ENCODE measurements around the gene CELA2A.
"Not testable (repeated sequence)": the region's sequence is repeated elsewhere in the genome, so short reads cannot be mapped to it uniquely, and the experiment has no call there.

CELA2A gene

DNA sequence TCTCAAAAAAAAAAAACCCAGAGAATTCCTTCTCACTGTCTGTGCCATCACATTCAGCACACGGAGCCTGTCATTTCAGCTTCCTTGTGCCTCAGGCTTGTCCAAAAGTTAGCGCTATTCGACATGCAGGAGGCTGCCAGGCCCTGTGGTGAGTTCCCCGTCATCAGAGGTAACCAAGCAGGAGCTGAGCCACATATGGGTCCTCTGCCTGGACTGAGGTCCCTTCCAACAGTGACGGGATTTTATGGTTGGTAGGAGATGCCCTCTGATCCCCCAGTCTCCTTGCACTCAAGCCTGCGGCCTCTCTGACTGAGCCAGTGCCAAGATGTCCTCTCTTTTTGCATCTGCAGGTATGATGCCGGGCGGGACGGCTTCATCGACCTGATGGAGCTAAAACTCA lies 31.0 kb upstream of the CELA2A start:
- no peak for DNase-seq

DNA sequence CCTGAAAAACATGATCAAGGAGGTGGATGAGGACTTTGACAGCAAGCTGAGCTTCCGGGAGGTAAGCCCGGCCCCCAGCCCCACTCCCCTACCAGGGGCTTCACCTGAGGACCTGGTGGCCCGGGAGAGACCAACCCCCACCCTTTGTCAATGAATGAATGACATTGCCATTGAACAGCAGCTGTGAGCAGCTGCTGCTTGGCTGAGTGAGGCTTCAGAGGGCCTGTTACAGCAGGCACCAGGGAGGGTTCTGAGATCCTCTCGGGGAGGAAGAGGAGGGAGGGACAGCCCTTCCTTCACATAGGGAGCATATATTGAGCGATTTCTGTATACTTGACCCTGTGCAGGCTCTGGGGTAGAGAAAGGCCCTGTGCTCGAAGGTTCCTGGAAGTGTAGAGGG lies 30.6 kb upstream of the CELA2A start:
- no peak for DNase-seq

DNA sequence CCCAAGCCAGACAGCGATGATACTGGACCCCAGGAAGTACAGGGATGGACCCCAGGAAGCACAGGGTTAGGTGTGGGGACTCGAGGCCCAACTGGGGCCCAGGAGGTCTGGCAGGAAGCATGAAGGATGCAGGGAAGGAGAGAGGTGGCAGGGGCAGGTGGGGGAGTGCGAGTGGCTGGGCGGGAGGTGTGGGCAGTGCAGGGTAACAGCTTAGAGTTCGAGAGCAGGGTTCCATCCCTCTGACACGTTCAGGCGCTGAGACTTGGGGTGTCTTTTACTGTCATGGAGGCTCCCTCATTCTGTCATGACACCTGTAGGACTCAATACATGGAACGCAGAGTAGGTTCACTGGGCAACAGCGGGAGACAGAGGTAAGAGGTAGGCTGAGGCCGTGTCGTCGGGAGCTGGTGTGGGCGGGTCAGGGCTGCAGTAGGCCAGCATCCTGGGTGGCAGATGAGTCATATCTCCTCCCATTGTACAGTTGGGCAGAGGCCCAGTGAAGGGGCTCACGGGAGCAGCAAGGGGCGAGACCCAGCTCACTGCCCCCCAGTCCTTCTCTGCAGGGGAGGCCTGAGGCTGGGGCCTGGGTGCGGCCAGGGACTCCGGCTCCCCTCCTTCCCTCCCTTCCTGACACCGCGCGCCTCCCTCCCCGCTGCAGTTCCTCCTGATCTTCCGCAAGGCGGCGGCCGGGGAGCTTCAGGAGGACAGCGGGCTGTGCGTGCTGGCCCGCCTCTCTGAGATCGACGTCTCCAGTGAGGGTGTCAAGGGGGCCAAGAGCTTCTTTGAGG lies 29.8 kb upstream of the CELA2A start:
- DNase-seq, result no peak

GRCh38 chr1:15427280-15427666 lies 29.3 kb upstream of the CELA2A start:
- no peak for DNase-seq

GRCh38 chr1:15428252-15428651 lies 28.3 kb upstream of the CELA2A start:
- DNase-seq, result not testable (repeated sequence)

GRCh38 chr1:15428815-15429435 lies 27.6 kb upstream of the CELA2A start:
- no peak for DNase-seq

GRCh38 chr1:15429701-15430149 lies 26.8 kb upstream of the CELA2A start:
- DNase-seq, result no peak

DNA sequence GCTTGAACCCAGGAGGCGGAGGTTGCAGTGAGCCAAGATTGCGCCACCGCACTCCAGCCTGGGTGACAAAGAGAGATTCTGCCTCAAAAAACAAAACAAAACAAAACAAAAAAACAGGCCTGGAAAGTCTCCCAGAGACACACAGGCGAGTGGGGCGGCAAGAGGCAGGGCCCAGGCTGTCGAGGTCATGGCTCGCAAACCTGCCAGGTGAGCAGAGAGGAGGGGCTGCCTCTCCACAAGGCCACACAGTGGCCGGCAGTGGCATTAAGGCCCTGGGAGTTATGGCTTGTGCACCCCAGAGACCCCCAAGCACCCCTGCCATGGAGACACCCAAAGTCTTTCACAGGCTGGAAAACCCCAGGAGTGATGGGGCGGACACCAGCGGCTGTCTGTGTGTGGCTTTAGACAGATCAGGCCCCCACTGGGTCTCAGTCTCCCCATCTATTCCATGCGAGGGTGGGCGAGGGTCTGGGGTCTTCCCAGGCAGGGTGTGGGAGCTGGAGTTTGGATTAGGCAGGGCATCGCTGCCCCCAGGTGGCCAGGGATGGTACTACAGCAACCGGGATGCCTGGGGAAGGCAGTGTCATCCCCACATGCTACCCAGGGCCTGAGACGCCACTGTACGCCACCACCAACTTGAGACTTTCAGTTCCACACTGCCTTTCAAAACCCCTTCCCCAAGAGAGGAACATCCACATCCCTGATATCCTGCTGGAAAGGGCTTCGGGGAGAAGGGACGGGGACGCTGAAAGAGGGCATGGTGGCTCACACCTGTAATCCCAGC lies 25.6 kb upstream of the CELA2A start:
- DNase-seq, result peak; percentile 76 to 83

DNA sequence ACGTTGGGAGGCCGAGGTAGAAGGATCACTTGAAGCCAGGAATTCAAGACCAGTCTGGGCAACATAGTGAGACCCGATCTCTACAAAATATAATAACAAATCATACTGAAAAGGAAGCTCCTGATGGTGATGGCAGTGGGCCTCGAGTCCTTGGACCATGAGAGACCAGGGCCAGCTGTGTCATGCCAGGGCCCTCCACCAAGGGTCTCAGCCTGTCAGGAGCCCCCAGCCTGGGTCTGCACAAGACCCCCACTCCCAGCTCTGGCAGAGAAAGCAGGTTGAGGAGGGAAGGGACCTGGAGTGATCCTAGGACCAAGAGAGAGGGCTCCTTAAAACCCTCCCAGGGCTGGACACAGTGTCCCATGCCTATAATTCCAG lies 25.0 kb upstream of the CELA2A start:
- DNase-seq, result no peak

DNA sequence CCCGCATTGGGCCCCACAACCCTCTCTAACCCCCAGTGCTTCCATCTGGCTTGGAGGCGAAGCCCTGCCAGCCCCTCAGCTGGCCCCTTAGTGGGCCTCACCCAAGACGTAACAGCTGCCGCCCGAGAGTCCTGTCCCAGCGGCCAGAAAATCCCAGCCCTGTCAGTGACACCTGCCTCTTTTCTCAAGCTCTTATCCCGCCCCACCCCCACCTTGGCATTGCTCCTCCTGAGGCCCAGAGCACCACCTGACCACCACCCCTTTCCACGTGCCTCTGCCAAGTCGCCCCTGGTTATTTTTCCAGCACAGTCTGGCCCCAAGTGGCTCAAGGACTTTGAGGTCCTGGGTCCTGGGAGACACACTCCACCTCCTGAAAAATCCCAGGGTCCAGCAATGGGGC lies 24.2 kb upstream of the CELA2A start:
- DNase-seq, result no peak

DNA sequence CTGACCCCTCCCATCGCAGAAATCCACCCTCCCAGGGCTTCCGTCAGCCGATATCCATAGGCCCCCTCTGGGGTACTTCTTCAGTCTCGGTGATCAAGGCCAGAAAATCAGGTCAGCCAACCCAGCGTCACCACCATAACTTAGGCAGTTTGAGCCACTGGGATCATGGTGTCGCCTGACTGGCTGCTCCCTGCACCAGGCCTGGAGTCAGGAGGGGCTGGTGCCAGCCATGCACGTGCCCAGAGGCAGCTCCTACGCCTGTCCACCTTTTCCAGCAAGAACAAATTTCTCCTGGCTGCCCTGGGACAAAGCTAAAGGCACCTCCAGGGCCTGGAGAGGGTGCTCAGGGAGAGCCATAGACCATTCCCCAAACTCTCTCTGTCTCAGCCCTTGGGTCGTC lies 23.1 kb upstream of the CELA2A start:
- DNase-seq, result no peak

- DNase-seq, result not testable (repeated sequence)
Measured at GRCh38 chr1:15434739-15435138, 21.8 kb upstream of the CELA2A start.

GRCh38 chr1:15435239-15436077 lies 21.1 kb upstream of the CELA2A start:
- no peak for DNase-seq

DNA sequence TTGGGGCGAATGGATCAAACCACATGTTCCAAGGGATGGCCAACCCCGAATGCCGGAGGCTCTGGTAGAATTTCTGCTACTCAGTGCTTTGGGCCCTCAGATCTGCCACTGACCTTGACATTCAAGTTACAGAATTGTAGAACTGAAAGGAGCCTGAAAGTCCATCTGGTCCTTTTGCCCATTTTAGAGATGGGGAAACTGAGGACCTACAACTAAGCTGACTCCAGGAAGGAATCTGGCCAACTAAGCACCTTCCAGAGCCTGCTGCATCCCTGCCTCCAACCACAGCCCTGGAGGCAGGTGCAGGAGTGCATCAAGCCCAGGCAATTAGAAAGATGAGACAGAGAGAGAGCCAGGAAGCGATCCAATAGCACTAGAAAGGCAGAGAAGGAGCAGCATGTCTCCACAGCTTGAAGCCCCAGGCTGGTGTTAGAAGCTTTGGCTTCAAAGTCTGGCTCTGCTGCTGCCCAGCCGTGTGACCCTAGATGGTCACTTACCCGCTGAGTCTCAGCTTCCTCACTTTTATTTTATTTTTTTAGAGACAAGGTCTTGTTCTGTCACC lies 19.6 kb upstream of the CELA2A start:
- no peak for DNase-seq

DNA sequence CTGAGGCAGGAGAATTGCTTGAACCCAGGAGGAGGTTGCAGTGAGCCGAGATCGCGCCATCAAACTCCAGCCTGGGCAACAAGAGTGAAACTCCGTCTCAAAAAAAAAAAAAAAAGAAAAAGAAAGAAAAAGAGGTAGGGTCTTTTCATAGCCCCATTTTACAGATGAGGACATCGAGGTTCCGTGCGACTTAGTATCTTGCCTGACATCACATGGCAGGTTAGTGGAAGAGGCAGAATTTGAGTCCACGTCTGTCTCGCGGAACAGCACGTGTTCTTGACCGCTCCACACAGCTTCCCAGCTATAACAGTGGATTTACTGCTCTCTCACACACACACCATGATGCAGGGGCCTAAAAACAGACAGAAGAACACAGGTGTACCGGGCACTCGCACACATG lies 17.2 kb upstream of the CELA2A start:
- no peak for DNase-seq

DNA sequence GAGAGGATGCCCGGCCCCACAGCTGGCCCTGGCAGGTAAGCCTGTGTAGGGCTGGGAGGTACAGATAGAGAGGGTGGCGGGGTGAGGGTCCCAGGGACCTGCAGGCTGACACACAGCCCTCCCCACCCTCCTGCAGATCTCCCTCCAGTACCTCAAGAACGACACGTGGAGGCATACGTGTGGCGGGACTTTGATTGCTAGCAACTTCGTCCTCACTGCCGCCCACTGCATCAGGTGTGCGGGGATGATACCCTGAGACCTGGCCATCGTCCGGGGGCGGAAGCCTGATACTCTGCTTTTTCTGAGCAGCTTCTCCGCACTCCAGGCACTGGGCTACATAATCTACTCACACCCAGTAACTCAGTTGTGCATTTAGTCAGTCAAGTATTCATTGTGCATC lies 16.2 kb upstream of the CELA2A start:
- no peak for DNase-seq

DNA sequence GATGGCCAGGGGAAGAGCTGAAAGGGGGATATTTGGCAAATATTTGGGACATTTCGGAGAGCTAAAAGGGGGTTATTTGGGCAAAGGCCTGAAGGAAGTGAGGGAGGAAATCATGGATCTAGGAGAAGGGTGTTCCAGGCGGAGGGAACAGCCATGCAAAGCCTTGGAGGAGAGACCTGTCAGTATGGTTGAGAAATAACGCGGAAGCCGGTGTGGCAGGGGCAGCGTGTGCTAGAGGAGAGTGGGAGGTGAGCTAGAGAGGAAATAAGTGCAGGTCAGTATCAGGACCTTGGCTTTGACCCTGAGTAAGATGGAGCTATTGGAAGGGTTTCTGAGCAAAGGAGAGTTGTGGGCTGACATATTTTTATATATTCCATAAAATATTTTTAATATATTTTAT lies 15.3 kb upstream of the CELA2A start:
- no peak for DNase-seq

DNA sequence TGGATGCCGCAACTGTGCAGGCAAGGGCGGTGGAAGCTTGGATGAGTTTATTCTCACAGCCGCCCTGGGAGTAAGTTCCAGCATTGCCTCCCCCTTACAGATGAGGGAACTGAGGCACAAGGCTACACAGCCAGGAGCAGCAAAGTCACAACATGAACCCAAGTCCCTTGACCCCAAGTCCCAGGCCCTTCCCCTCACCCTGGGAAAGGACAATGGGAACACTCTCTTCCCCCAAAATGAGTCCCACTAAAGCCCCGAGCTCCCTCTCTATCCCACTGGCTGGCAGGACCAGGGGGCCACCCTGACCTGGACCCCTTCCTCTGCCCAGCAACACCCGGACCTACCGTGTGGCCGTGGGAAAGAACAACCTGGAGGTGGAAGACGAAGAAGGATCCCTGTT lies 14.4 kb upstream of the CELA2A start:
- no peak for DNase-seq

DNA sequence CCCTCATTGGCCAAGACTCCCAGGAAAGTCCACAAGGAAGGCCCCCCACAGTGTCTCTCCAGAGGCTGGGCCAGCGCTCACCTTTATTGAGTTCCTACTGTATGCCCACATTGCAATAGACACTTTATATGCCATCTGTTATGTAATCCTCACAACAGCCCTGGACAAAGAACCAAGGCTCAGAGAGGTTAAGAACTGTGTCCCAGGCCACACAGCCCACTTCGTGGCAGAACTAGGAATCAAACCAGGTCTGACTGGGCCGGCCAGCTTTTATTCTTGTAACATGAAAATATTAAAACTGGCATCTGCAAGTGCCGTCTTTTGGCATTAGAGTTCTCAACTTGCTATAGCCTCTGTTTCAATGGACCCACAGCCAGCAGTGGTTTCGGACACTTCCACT lies 13.8 kb upstream of the CELA2A start:
- DNase-seq, result no peak

DNA sequence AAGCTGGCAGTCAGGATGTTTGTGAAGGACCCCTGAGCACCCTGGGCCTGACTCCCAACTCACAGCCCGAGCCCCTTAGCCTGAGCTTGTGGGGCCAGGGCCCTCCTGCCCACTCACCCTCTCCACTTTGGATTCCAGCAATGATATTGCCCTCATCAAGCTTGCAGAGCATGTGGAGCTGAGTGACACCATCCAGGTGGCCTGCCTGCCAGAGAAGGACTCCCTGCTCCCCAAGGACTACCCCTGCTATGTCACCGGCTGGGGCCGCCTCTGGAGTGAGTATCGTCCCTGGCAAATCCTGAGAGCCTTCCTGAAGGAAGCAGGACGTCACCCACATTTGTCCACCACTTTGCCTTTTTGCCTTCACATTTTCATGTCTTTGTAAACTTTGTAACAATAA lies 13.3 kb upstream of the CELA2A start:
- DNase-seq, result no peak

DNA sequence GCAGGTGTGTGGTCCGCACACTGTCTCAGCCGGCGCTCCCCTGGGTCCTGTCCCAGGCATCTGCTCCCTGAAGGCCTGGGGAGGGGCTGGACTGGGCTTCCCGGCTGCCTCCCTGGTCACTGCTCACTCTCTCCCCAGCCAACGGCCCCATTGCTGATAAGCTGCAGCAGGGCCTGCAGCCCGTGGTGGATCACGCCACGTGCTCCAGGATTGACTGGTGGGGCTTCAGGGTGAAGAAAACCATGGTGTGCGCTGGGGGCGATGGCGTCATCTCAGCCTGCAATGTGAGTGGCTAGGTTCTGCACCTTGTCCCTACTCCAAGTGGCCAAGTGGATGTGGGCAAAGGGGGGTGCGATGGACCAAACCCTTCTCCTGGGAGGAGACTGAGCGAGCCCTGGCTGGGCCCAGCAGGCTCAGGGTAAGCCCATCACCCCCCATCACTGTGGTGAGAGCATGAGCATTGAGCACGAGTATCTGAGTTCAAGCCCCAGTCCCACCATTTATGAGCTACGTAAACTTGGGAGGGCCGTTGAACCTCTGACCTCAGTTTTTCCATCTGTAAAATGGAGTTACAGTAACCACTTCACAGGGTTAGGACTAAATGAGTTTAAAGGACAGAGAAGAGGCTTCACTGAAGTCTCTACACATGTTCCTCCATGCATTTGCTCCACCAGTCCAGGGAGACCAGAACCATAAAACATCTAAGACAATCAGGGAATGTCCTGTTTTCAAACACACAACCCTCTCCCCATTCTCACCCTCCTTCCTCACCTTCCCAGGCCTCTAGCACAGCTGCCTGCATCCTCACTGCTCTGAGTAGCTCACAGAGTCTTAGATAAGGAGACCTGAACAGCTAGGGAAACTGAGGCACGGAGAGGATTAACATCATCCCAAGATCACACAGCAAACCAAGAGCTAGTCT lies 11.8 kb upstream of the CELA2A start:
- no peak for DNase-seq
